H1 (cell line): ENCODE data around the gene AMMECR1L. TPM values are rescaled to one million over a fixed set of nuclear protein-coding genes. Genes with fewer than 3 reads are reported as not detected.

ENCODE experiments used
- CTCF ChIA-PET: fragments of 300-600 bp; sonication (Branson Sonifier 250); formaldehyde crosslinking; loops from one replicate; lab custom pipeline; 2021; ENCODE audit not compliant: partially characterized antibody; lab: Charles Lee
- POLR2A ChIA-PET: fragments of 300-600 bp; sonication (Branson Sonifier 250); formaldehyde crosslinking; loops from one replicate; lab custom pipeline; 2021; ENCODE audit warnings: inconsistent platforms; ENCODE audit not compliant: partially characterized antibody; lab: Charles Lee
- DNase-seq, 2 experiments: peaks; one replicate each; pipeline versions ENCODE4 v3.0.0 to v3.0.0-alpha.2; 2010 to 2022; ENCODE audit warnings: low spot score in 2 of 2, low read depth in 1 of 2, mixed read lengths in 1 of 2
- FAIRE-seq: peaks from 2 replicates; lab custom pipeline; 2011; peaks lifted over from hg19 to GRCh38; lab: Jason Lieb, UNC
- H2AFZ ChIP-seq: 2 replicates; pipeline ENCODE4 v1.8.1; 2012; ENCODE audit warnings: low read length, inconsistent platforms
- H2AK5ac ChIP-seq: 2 replicates; pipeline ENCODE4 v1.6.1; 2013; ENCODE audit warnings: low read depth, low read length
- H2BK120ac ChIP-seq: replicated peaks from 2 replicates; pipeline ENCODE3; 2013; ENCODE audit warnings: low read depth, low read length, inconsistent platforms
- H2BK12ac ChIP-seq: 2 replicates; pipeline ENCODE4 v1.6.1; 2013; ENCODE audit warnings: low read depth, low read length
- H2BK15ac ChIP-seq: 2 replicates; pipeline ENCODE4 v1.6.1; 2013; ENCODE audit warnings: low read length
- H2BK20ac ChIP-seq: 2 replicates; pipeline ENCODE4 v1.6.1; 2013; ENCODE audit warnings: low read length
- H2BK5ac ChIP-seq: 2 replicates; pipeline ENCODE4 v1.6.1; 2013; ENCODE audit warnings: low read depth, low read length
- H3K14ac ChIP-seq: 2 replicates; pipeline ENCODE4 v1.6.1; 2013; ENCODE audit warnings: inconsistent platforms; ENCODE audit not compliant: insufficient read length
- H3K18ac ChIP-seq: 2 replicates; pipeline ENCODE4 v1.6.1; 2013; ENCODE audit warnings: low read length; ENCODE audit errors: extremely low read depth
- H3K23ac ChIP-seq: 2 replicates; pipeline ENCODE4 v1.6.1; 2013; ENCODE audit warnings: inconsistent platforms; ENCODE audit not compliant: insufficient read length
- H3K23me2 ChIP-seq: 2 replicates; pipeline ENCODE4 v1.6.1; 2013; ENCODE audit warnings: low read depth, low read length
- H3K27ac ChIP-seq: 2 replicates; pipeline ENCODE4 v1.6.1; 2011; ENCODE audit warnings: low read depth, low read length, inconsistent platforms
- H3K27me3 ChIP-seq, 4 experiments: replicated peaks in 1 of 4; 1 replicate in 1 of 4; 2 replicates in 3 of 4; pipeline versions ENCODE4 v1.6.1 to v1.8.1; 2011 to 2013; ENCODE audit warnings: low read length in 3 of 4, mild to moderate bottlenecking in 3 of 4, inconsistent platforms in 2 of 4, mixed read lengths in 2 of 4, moderate library complexity in 1 of 4; ENCODE audit not compliant: control insufficient read depth in 3 of 4, insufficient read depth in 3 of 4; ENCODE audit errors: extremely low read depth in 1 of 4
- H3K36me3 ChIP-seq, 4 experiments: 2 replicates each; pipeline versions ENCODE4 v1.6.1 to v1.8.1; 2011 to 2013; ENCODE audit warnings: mild to moderate bottlenecking in 4 of 4, low read length in 3 of 4, moderate library complexity in 2 of 4, control low read depth in 1 of 4, inconsistent platforms in 1 of 4; ENCODE audit not compliant: insufficient read depth in 4 of 4, control insufficient read depth in 2 of 4
- H3K4ac ChIP-seq: replicated peaks from 2 replicates; pipeline ENCODE3; 2013; ENCODE audit warnings: low read length, low read depth, mixed read lengths, inconsistent platforms; ENCODE audit not compliant: insufficient read length
- H3K4me1 ChIP-seq, 4 experiments: replicated peaks in 1 of 4; 1 replicate in 1 of 4; 2 replicates in 3 of 4; pipeline versions ENCODE4 v1.6.1 to v1.8.1; 2011 to 2013; ENCODE audit warnings: low read length in 3 of 4, inconsistent platforms in 2 of 4, mixed read lengths in 1 of 4; ENCODE audit not compliant: insufficient read depth in 4 of 4, control insufficient read depth in 3 of 4
- H3K4me2 ChIP-seq, 2 experiments: 2 replicates each; pipeline versions ENCODE4 v1.6.1 to v1.8.1; 2011 to 2013; ENCODE audit warnings: low read depth in 2 of 2, low read length in 2 of 2, control low read depth in 1 of 2, inconsistent platforms in 1 of 2, mild to moderate bottlenecking in 1 of 2; ENCODE audit not compliant: insufficient read depth in 1 of 2
- H3K4me3 ChIP-seq, 4 experiments: fragments of 200-600, 300-600 bp in 1 of 4; sonication (generic), shearing (Covaris generic), sonication (Bioruptor Twin) in 1 of 4; 2 replicates each; pipeline versions ENCODE4 v1.5.1 to v1.8.1; 2011 to 2016; ENCODE audit warnings: low read length in 4 of 4, low read depth in 3 of 4, control low read depth in 2 of 4, inconsistent platforms in 2 of 4, mild to moderate bottlenecking in 2 of 4, mixed read lengths in 1 of 4, moderate library complexity in 1 of 4; ENCODE audit not compliant: insufficient read depth in 2 of 4; ENCODE audit errors: extremely low read depth in 1 of 4
- H3K56ac ChIP-seq: replicated peaks from 2 replicates; pipeline ENCODE3; 2013; ENCODE audit warnings: low read depth, mild to moderate bottlenecking, mixed read lengths, low read length, inconsistent platforms; ENCODE audit not compliant: insufficient read length
- H3K79me1 ChIP-seq: 2 replicates; pipeline ENCODE4 v1.6.1; 2013; ENCODE audit warnings: low read depth, low read length, control low read depth
- H3K79me2 ChIP-seq, 2 experiments: 2 replicates each; pipeline versions ENCODE4 v1.6.1 to v1.8.1; 2012 to 2013; ENCODE audit warnings: low read length in 2 of 2, mild to moderate bottlenecking in 2 of 2, inconsistent platforms in 1 of 2; ENCODE audit not compliant: insufficient read depth in 2 of 2, control insufficient read depth in 1 of 2
- H3K9ac ChIP-seq, 4 experiments: replicated peaks in 1 of 4; 1 replicate in 1 of 4; 2 replicates in 3 of 4; pipeline versions ENCODE4 v1.6.1 to v1.8.1; 2011 to 2013; ENCODE audit warnings: low read depth in 3 of 4, low read length in 3 of 4, control low read depth in 2 of 4, mild to moderate bottlenecking in 2 of 4, moderate library complexity in 2 of 4, inconsistent platforms in 1 of 4; ENCODE audit errors: extremely low read depth in 1 of 4
- H3K9me3 ChIP-seq, 2 experiments: 2 replicates each; pipeline versions ENCODE4 v1.6.1 to v1.8.1; 2012 to 2013; ENCODE audit warnings: mild to moderate bottlenecking in 2 of 2, moderate library complexity in 2 of 2, control low read depth in 1 of 2, inconsistent platforms in 1 of 2, low read depth in 1 of 2, low read length in 1 of 2, mixed read lengths in 1 of 2; ENCODE audit not compliant: insufficient read depth in 2 of 2
- H4K20me1 ChIP-seq, 2 experiments: replicated peaks in 1 of 2; 2 replicates each; pipeline versions ENCODE3 to v1.8.1; 2011 to 2013; ENCODE audit warnings: inconsistent platforms in 2 of 2, low read length in 2 of 2, mild to moderate bottlenecking in 1 of 2; ENCODE audit not compliant: insufficient read depth in 2 of 2, control insufficient read depth in 1 of 2
- H4K5ac ChIP-seq: 2 replicates; pipeline ENCODE4 v1.6.1; 2013; ENCODE audit warnings: low read length, low read depth, mixed read lengths, inconsistent platforms; ENCODE audit not compliant: insufficient read length
- H4K8ac ChIP-seq: 2 replicates; pipeline ENCODE4 v1.8.0; 2013; ENCODE audit warnings: mild to moderate bottlenecking, moderate library complexity, low read length, inconsistent platforms; ENCODE audit not compliant: insufficient read depth; ENCODE audit errors: extremely low read depth
- H4K91ac ChIP-seq: replicated peaks from 2 replicates; pipeline ENCODE3; 2013; ENCODE audit warnings: low read length, mixed read lengths, inconsistent platforms; ENCODE audit not compliant: insufficient read length
- BACH1 ChIP-seq: IDR thresholded peaks from 2 replicates; pipeline ENCODE4 v1.6.1; 2012; ENCODE audit warnings: low read length, improper control_type of control experiment
- CBX8 ChIP-seq: fragments of 300-800, 300-1000 bp; sonication (generic); IDR thresholded peaks from 2 replicates; pipeline ENCODE4 v1.7.1; 2016; ENCODE audit warnings: low read depth, low read length, borderline replicate concordance
- KDM1A ChIP-seq: fragments of 200-600, 300-600 bp; sonication (generic); IDR thresholded peaks from 2 replicates; pipeline ENCODE4 v1.7.1; 2016; ENCODE audit warnings: mild to moderate bottlenecking, low read length, borderline replicate concordance
- MAFK ChIP-seq: IDR thresholded peaks from 2 replicates; pipeline ENCODE4 v1.6.1; 2012; ENCODE audit warnings: low read depth, mild to moderate bottlenecking, improper control_type of control experiment, low read length
- NRF1 ChIP-seq: IDR thresholded peaks from 2 replicates; pipeline ENCODE4 v1.6.1; 2011; ENCODE audit warnings: mild to moderate bottlenecking, low read depth, low read length, improper control_type of control experiment
- POLR2AphosphoS5 ChIP-seq: IDR thresholded peaks from 2 replicates; pipeline ENCODE4 v1.6.1; 2011; ENCODE audit warnings: low read depth, low read length
- SIRT6 ChIP-seq: IDR thresholded peaks from one replicate; pipeline ENCODE4 v1.7.1; 2012; ENCODE audit warnings: low read length, inconsistent platforms
- SIX5 ChIP-seq: IDR thresholded peaks from 2 replicates; pipeline ENCODE4 v1.6.1; 2011; ENCODE audit warnings: mild to moderate bottlenecking, low read depth, low read length
- SP1 ChIP-seq: IDR thresholded peaks from 2 replicates; pipeline ENCODE4 v1.6.1; 2011; ENCODE audit warnings: low read depth, low read length
- WGBS, 2 experiments: shearing (Covaris generic) in 1 of 2; methylation state at CpG; one replicate each; pipeline versions ENCODE4 v1.1.6 to v1.1.7; 2013 to 2015; ENCODE audit warnings: low lambda C conversion rate in 2 of 2, mixed read lengths in 2 of 2, inconsistent platforms in 1 of 2, low coverage in 1 of 2, missing lambda C conversion rate in 1 of 2; ENCODE audit not compliant: insufficient replicate concordance in 2 of 2, insufficient coverage in 1 of 2, insufficient read length in 1 of 2; ENCODE audit errors: extremely low coverage in 1 of 2, missing lambda C conversion rate in 1 of 2; 5-methylcytosine and 5-hydroxymethylcytosine counted together
- polyA plus RNA-seq, 7 experiments: library from polyadenylated mRNA; depleted of rRNA in 3 of 7; stranded (reverse) in 5 of 7; unstranded in 2 of 7; fragments of >200 nt in 5 of 7; fragments of 200-250 nt in 2 of 7; gene quantifications; 1 replicate in 5 of 7; 2 replicates in 1 of 7; 4 replicates in 1 of 7; pipeline versions ENCODE4 v1.2.1 to v1.2.3, GENCODE V29; 2011 to 2013; ENCODE audit warnings: missing spikeins in 2 of 7, mixed read lengths in 2 of 7
- total RNA-seq: library from RNA; stranded (reverse); fragmentation: NEBNext Ultra II Directional; extraction: Animal tissue kit (Norgen Biotek cat#: 25700); gene quantifications from 2 replicates; pipeline ENCODE4 v1.2.1, GENCODE V29; 2021
- TF ChIP-seq, protein P1 (sequence below), 3 experiments: IDR thresholded peaks; 1 replicate in 2 of 3; 2 replicates in 1 of 3; pipeline versions ENCODE4 v1.5.1 to v1.6.1; 2011; ENCODE audit warnings: low read length in 3 of 3, mild to moderate bottlenecking in 3 of 3, inconsistent platforms in 2 of 3, low read depth in 1 of 3, moderate library complexity in 1 of 3; ENCODE audit not compliant: insufficient read depth in 1 of 3; ENCODE audit errors: control extremely low read depth in 1 of 3

Gene AMMECR1L
- total and polyA plus RNA-seq, 2 of the 8 experiments (the other 6 are each of a cell fraction or from before 2014, with no cell fraction given): 10.1 to 18.8 TPM

DNA sequence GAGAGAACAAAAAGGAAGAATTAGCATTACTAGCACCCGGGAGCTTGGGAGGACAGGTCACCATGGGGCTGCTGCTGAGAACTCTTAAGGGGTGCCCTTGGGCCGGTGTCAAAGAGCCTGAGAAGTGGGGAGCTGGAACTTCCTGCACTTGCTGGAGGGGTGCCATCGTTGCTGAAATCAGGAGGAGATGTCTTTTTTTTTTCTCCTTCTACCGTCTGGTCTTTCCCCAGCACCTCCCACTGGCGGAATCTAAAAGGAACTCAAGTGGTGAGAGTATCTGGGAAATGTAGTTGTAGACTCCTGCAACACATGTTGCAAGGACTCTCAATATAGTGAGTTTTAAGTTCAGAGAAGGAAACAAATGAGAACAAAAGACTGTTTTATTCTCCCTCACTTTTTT, 6.1 kb upstream of the AMMECR1L start:
- no peak overlapping the region for H3K9ac ChIP-seq
- no peak overlapping the region for H3K4me3 ChIP-seq
- H3K27me3 ChIP-seq: no peaks in the 10 kb centered on the region
- POLR2A ChIA-PET: interaction anchor here (0.9 to 1.1 kb wide), 3 partner anchors 33 to 190 kb away, joined by 3 to 6 read pairs (median 5); partner anchors contain the start of gene WDR33
- no peak overlapping the region for H4K8ac ChIP-seq
- no peaks in the 10 kb centered on the region for H3K9me3 ChIP-seq
- CTCF ChIA-PET: interaction anchor here (0.6 to 1.1 kb wide), 4 partner anchors 10 to 28 kb away, joined by 3 read pairs; no protein-coding TSS in a partner anchor
- H3K56ac ChIP-seq: no peak overlapping the region
- no peak overlapping the region for H2AK5ac ChIP-seq
- no peaks in the 10 kb centered on the region for H3K79me1 ChIP-seq
- FAIRE-seq: no peak
- H3K4me1 ChIP-seq: peaks cover 4 to 9% (median 6%) of the 10 kb centered on the region in 4 experiments; a peak in 6 of 7 replicates
- H3K4me2 ChIP-seq: peak overlapping the region in 1 of 2 experiments; percentile 35; a peak in 1 of 4 replicates
- TF ChIP-seq SIRT6 (no peak), BACH1 (no peak), NRF1 (no peak), POLR2AphosphoS5 (no peak), SIX5 (peak; percentile 19; the same call in 1 of the 2 replicates), SP1 (no peak), MAFK (no peak), CBX8 (no peak), KDM1A (no peak)
- TF ChIP-seq, protein P1, sequence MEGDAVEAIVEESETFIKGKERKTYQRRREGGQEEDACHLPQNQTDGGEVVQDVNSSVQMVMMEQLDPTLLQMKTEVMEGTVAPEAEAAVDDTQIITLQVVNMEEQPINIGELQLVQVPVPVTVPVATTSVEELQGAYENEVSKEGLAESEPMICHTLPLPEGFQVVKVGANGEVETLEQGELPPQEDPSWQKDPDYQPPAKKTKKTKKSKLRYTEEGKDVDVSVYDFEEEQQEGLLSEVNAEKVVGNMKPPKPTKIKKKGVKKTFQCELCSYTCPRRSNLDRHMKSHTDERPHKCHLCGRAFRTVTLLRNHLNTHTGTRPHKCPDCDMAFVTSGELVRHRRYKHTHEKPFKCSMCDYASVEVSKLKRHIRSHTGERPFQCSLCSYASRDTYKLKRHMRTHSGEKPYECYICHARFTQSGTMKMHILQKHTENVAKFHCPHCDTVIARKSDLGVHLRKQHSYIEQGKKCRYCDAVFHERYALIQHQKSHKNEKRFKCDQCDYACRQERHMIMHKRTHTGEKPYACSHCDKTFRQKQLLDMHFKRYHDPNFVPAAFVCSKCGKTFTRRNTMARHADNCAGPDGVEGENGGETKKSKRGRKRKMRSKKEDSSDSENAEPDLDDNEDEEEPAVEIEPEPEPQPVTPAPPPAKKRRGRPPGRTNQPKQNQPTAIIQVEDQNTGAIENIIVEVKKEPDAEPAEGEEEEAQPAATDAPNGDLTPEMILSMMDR (IDR thresholded peaks at IDR 0.05; ENCODE audit: control extremely low read depth in 1 of 3, insufficient read depth in 1 of 3, low read depth in 1 of 3, low read length in 3 of 3): 0 out of 4 replicates have a peak, but pooled peaks of 1 of the 3 experiments have one; percentile 2
- TF ChIP-seq, all 59 proteins: peak for 2
- WGBS, 2 experiments: 52% methylated on average over 5 of the region's 5 CpGs; no CpG with 5 or more reads in 1 of the 2 experiments
- H3K36me3 ChIP-seq: no peaks in the 10 kb centered on the region
- no peak overlapping the region for H2BK120ac ChIP-seq
- no peak overlapping the region for H3K27ac ChIP-seq
- H4K5ac ChIP-seq: no peak overlapping the region
- no peak overlapping the region for H4K91ac ChIP-seq
- no peak overlapping the region for H2AFZ ChIP-seq
- DNase-seq: no peak
- no peaks in the 10 kb centered on the region for H4K20me1 ChIP-seq
- H3K79me2 ChIP-seq: 0 out of 4 replicates have a peak, but pooled peaks cover 0 to 3% of the 10 kb centered on the region in 2 experiments
- H3K14ac ChIP-seq: no peak overlapping the region
- no peak overlapping the region for H2BK15ac ChIP-seq
- H3K18ac ChIP-seq: no peak overlapping the region
- no peak overlapping the region for H3K4ac ChIP-seq
- no peak overlapping the region for H3K23ac ChIP-seq
- no peak overlapping the region for H2BK20ac ChIP-seq
- no peak overlapping the region for H2BK12ac ChIP-seq
- no peak overlapping the region; the same call in 1 of the 2 replicates for H2BK5ac ChIP-seq
- no peaks in the 10 kb centered on the region for H3K23me2 ChIP-seq
